Psoas muscle (tissue), 8 donors: ENCODE measurements around the gene TCF19. TPM values are rescaled to one million over a fixed set of nuclear protein-coding genes. Genes with fewer than 3 reads are reported as not detected.
"Not testable (repeated sequence)": the region's sequence is repeated elsewhere in the genome, so short reads cannot be mapped to it uniquely, and the experiment has no call there.

ENCODE experiments used
- ATAC-seq, 4 donors: fragments of 200-7000 bp; cut with Tn5 transposase; one replicate each; pipeline ENCODE4 v1.9.1; 2020; ENCODE audit warnings: moderate library complexity in 3 of 4, mild to moderate bottlenecking in 2 of 4
- DNase-seq, 2 donors: peaks; one replicate each; pipeline ENCODE4 v3.0.0-alpha.2; 2020
- H3K27ac ChIP-seq: fragments of 200-600 bp; one replicate; pipeline ENCODE4 v1.8.0; 2022
- H3K27me3 ChIP-seq, 3 donors: fragments of 200-600 bp in 1 of 3; one replicate each; pipeline versions ENCODE4 v1.6.1 to v1.8.0; 2013 to 2022; ENCODE audit warnings: low read length in 2 of 3, mild to moderate bottlenecking in 2 of 3, moderate library complexity in 1 of 3; ENCODE audit not compliant: insufficient read depth in 3 of 3
- H3K36me3 ChIP-seq, 2 donors: fragments of 200-600 bp in 1 of 2; one replicate each; pipeline versions ENCODE4 v1.6.1 to v1.8.0; 2013 to 2022; ENCODE audit warnings: low read depth in 1 of 2, mild to moderate bottlenecking in 1 of 2, moderate library complexity in 1 of 2; ENCODE audit not compliant: insufficient read depth in 1 of 2
- H3K4me1 ChIP-seq: fragments of 200-600 bp; one replicate; pipeline ENCODE4 v1.8.0; 2022
- H3K4me3 ChIP-seq: fragments of 200-600 bp; one replicate; pipeline ENCODE4 v1.8.0; 2022; ENCODE audit warnings: mild to moderate bottlenecking
- H3K9me3 ChIP-seq: fragments of 200-600 bp; one replicate; pipeline ENCODE4 v1.8.0; 2022
- CTCF ChIP-seq: fragments of 200-600 bp; IDR thresholded peaks from one replicate; pipeline ENCODE4 v1.8.0; 2022; ENCODE audit warnings: antibody characterized with exemption
- WGBS, 3 donors: extraction: QIAGEN DNeasy Blood & Tissue Kit; methylation state at CpG; one replicate each; pipeline versions ENCODE4 v1.1.6 to v1.1.7; 2013; 5-methylcytosine and 5-hydroxymethylcytosine counted together
- intact Hi-C, 2 donors: fragments of 100-400 bp; cut with DNase I; formaldehyde crosslinking; loops; one replicate each; pipeline versions ENCODE4 v1.11.0 to v1.14.2; 2022
- polyA plus RNA-seq, 3 donors: library from polyadenylated mRNA; stranded (reverse); fragments of 200-250 nt; gene quantifications; one replicate each; pipeline ENCODE4 v1.2.3, GENCODE V29; 2013
- total RNA-seq, 4 donors: library from RNA; stranded (reverse); fragmentation: NEBNext Ultra II Directional in 2 of 4; extraction: Animal tissue kit (Norgen Biotek cat#: 25700) in 2 of 4; gene quantifications; one replicate each; pipeline versions ENCODE4 v1.2.1 to v1.2.4, GENCODE V29; 2021 to 2023
- donor health status: healthy with polysubstance abuse.
- donor health status: DM: no; HTN: no; CAD: no; lungs with moderate emphysema.
- donor health status: Bipolar disorder and iron deficiency.
- donor health status: healthy.
- donor health status: DM: yes; HTN: yes; CAD: no.
- donor health status: DM: no; HTN: no; CAD: no.
- donor health status: DM: no; HTN: no; CAD: no.
- donor health status: DM: yes; HTN: yes; CAD: no.

TCF19 gene
- total and polyA plus RNA-seq, 7 donors: 1.4 to 4.8 (median 1.8) TPM

GRCh38 chr6:31169123-31169857, 10.9 kb downstream of the TCF19 start:
- WGBS, 3 donors: 72 to 75% (median 73%) methylated on average over 10 of the region's 10 CpGs
- ATAC-seq (no peak), DNase-seq (no peak)
- H3K9me3 ChIP-seq: no peaks in the 10 kb centered on the region
- no peaks in the 10 kb centered on the region for H3K27me3 ChIP-seq
- no peak overlapping the region for H3K4me3 ChIP-seq
- no peak overlapping the region for H3K27ac ChIP-seq
- intact Hi-C loops: no loop called here
- no peaks in the 10 kb centered on the region for H3K4me1 ChIP-seq
- no peak for TF ChIP-seq CTCF
- H3K36me3 ChIP-seq: no peaks in the 10 kb centered on the region

GRCh38 chr6:31169858-31170599, 11.6 kb downstream of the TCF19 start:
- H3K36me3 ChIP-seq, DNase-seq, H3K9me3 ChIP-seq, ATAC-seq, H3K4me3 ChIP-seq, H3K4me1 ChIP-seq, intact Hi-C loops, H3K27ac ChIP-seq, H3K27me3 ChIP-seq: not testable (repeated sequence)
- WGBS, 3 donors: 53 to 67% (median 60%) methylated on average over 21 to 23 of the region's 23 CpGs

- ATAC-seq: no peak
- 50 to 65% (median 61%) methylated on average over 7 to 9 of the region's 9 CpGs for whole genome bisulfite sequencing, 3 donors
Observed at GRCh38 chr6:31170600-31170881, 12.2 kb downstream of the TCF19 start, which contains the start of gene POU5F1. POU5F1 (minus strand) TSS chr6:31170682; CDS start chr6:31170620, 62 bp downstream.

GRCh38 chr6:31170987-31171671, 12.7 kb downstream of the TCF19 start:
- no peaks in the 10 kb centered on the region for H3K9me3 ChIP-seq
- WGBS, 3 donors: 75 to 86% (median 81%) methylated on average over 10 of the region's 10 CpGs
- H3K4me3 ChIP-seq: no peak overlapping the region
- no peaks in the 10 kb centered on the region for H3K27me3 ChIP-seq
- H3K36me3 ChIP-seq: no peaks in the 10 kb centered on the region
- intact Hi-C loops: no loop called here
- no peaks in the 10 kb centered on the region for H3K4me1 ChIP-seq
- TF ChIP-seq CTCF: no peak
- no peak overlapping the region for H3K27ac ChIP-seq
- DNase-seq: no peak
- ATAC-seq: no peak

More at GRCh38 chr6:31170600-31170881, 12.2 kb downstream of the TCF19 start, which contains the start of gene POU5F1:
- no peak for TF ChIP-seq CTCF
- intact Hi-C loops: no loop called here
- no peak for DNase-seq
- no peak within 1 kb of the TSS for H3K4me3 ChIP-seq
- H3K36me3 ChIP-seq: no peaks in the 10 kb centered on the region
- H3K27me3 ChIP-seq: no peaks in the 10 kb centered on the region
- H3K4me1 ChIP-seq: no peaks in the 10 kb centered on the region
- H3K9me3 ChIP-seq: no peaks in the 10 kb centered on the region
- H3K27ac ChIP-seq: no peak within 1 kb of the TSS
